OCI-LY3 (cell line): ENCODE measurements around the gene ASCC1.
A peak's percentile ranks its signal among the peaks of the same experiment; 100 is the strongest.

Experiments used
- H2AFZ ChIP-seq: fragments of 200-600, 300-600 bp; shearing (Covaris generic); 2 replicates; pipeline ENCODE4 v1.6.0; 2014; ENCODE audit warnings: antibody characterized with exemption, low read depth, low read length
- H3K27ac ChIP-seq: fragments of 200-600, 300-600 bp; sonication (generic); 2 replicates; pipeline ENCODE4 v1.5.1; 2014; ENCODE audit warnings: mild to moderate bottlenecking, low read length, moderate library complexity, mixed read lengths
- H3K27me3 ChIP-seq: fragments of 200-600, 300-600 bp; sonication (generic); 2 replicates; pipeline ENCODE4 v1.6.1; 2014; ENCODE audit warnings: low read depth, low read length, mixed read lengths
- H3K36me3 ChIP-seq: fragments of 200-600, 300-600 bp; sonication (generic); replicated peaks from 2 replicates; pipeline ENCODE3; 2014; ENCODE audit warnings: low read depth, low read length, mixed read lengths
- H3K4me1 ChIP-seq: fragments of 300-600, 200-600 bp; sonication (generic); 2 replicates; pipeline ENCODE4 v1.6.1; 2014; ENCODE audit warnings: low read length, mixed read lengths
- H3K4me2 ChIP-seq: fragments of 200-600, 300-600 bp; sonication (generic); 2 replicates; pipeline ENCODE4 v1.6.1; 2014; ENCODE audit warnings: low read length, mixed read lengths
- H3K4me3 ChIP-seq: fragments of 300-600, 200-600 bp; sonication (generic); 2 replicates; pipeline ENCODE4 v1.5.1; 2014; ENCODE audit warnings: antibody characterized with exemption, mild to moderate bottlenecking, low read length, moderate library complexity
- H3K79me2 ChIP-seq: fragments of 300-600, 200-600 bp; shearing (Covaris generic); 2 replicates; pipeline ENCODE4 v1.6.1; 2014; ENCODE audit warnings: mild to moderate bottlenecking, low read length, mixed read lengths
- H3K9ac ChIP-seq: fragments of 300-600, 200-600 bp; shearing (Covaris generic); 2 replicates; pipeline ENCODE4 v1.6.0; 2014; ENCODE audit warnings: mild to moderate bottlenecking, low read length, moderate library complexity
- H3K9me3 ChIP-seq: fragments of 200-600, 300-600 bp; shearing (Covaris generic); 2 replicates; pipeline ENCODE4 v1.6.1; 2014; ENCODE audit warnings: low read length, mixed read lengths; ENCODE audit not compliant: insufficient read depth
- H4K20me1 ChIP-seq: fragments of 200-600, 300-600 bp; sonication (generic); 2 replicates; pipeline ENCODE4 v1.6.1; 2016; ENCODE audit warnings: low read length, mixed read lengths; ENCODE audit not compliant: insufficient read depth
- CTCF ChIP-seq: fragments of 200-600, 300-600 bp; sonication (generic); IDR thresholded peaks from 2 replicates; pipeline ENCODE4 v1.5.1; 2014; ENCODE audit warnings: antibody characterized with exemption, low read length, low read depth
- EZH2phosphoT487 ChIP-seq: fragments of 200-600 bp; shearing (Covaris generic); IDR thresholded peaks from 2 replicates; pipeline ENCODE4 v1.6.1; 2018; ENCODE audit warnings: antibody characterized with exemption, mixed run types, low read depth

Gene ASCC1

GRCh38 chr10:72243822-72244437 is 27.9 kb upstream of the ASCC1 start:
- TF ChIP-seq CTCF (peak; percentile 33), EZH2phosphoT487 (no peak)
- Histone ChIP-seq H3K4me3 (no peak overlapping the region), H2AFZ (no peak overlapping the region), H3K9me3 (no peaks in the 10 kb centered on the region), H4K20me1 (no peaks in the 10 kb centered on the region), H3K9ac (no peak overlapping the region), H3K79me2 (no peaks in the 10 kb centered on the region), H3K36me3 (no peaks in the 10 kb centered on the region), H3K4me2 (no peak overlapping the region), H3K27ac (no peak overlapping the region), H3K27me3 (no peaks in the 10 kb centered on the region), H3K4me1 (peaks cover 30% of the 10 kb centered on the region)

GRCh38 chr10:72242675-72243074 is 26.6 kb upstream of the ASCC1 start:
- no peak overlapping the region for H3K4me2 ChIP-seq
- no peaks in the 10 kb centered on the region for H3K79me2 ChIP-seq
- no peaks in the 10 kb centered on the region for H3K36me3 ChIP-seq
- H2AFZ ChIP-seq, result no peak overlapping the region
- no peaks in the 10 kb centered on the region for H3K9me3 ChIP-seq
- no peak overlapping the region for H3K27ac ChIP-seq
- TF ChIP-seq CTCF, result no peak
- no peak for TF ChIP-seq EZH2phosphoT487
- H4K20me1 ChIP-seq, result no peaks in the 10 kb centered on the region
- no peak overlapping the region for H3K4me3 ChIP-seq
- no peaks in the 10 kb centered on the region for H3K27me3 ChIP-seq
- H3K4me1 ChIP-seq, result peaks cover 18% of the 10 kb centered on the region
- no peak overlapping the region for H3K9ac ChIP-seq

- no peak overlapping the region for H3K4me2 ChIP-seq
- no peak for TF ChIP-seq CTCF
- no peak for TF ChIP-seq EZH2phosphoT487
Observed at GRCh38 chr10:72241691-72242252, 25.7 kb upstream of the ASCC1 start.

GRCh38 chr10:72240371-72240770 is 24.3 kb upstream of the ASCC1 start:
- Histone ChIP-seq H2AFZ (no peak overlapping the region), H3K27me3 (no peaks in the 10 kb centered on the region), H3K4me2 (no peak overlapping the region), H4K20me1 (no peaks in the 10 kb centered on the region), H3K27ac (no peak overlapping the region), H3K4me3 (no peak overlapping the region), H3K79me2 (no peaks in the 10 kb centered on the region), H3K36me3 (peaks cover 3% of the 10 kb centered on the region), H3K9me3 (no peaks in the 10 kb centered on the region), H3K9ac (no peak overlapping the region), H3K4me1 (peaks cover 17% of the 10 kb centered on the region)
- TF ChIP-seq CTCF (no peak), EZH2phosphoT487 (no peak)

More at GRCh38 chr10:72241691-72242252, 25.7 kb upstream of the ASCC1 start:
- Histone ChIP-seq H3K9ac (no peak overlapping the region), H4K20me1 (no peaks in the 10 kb centered on the region), H3K27me3 (no peaks in the 10 kb centered on the region), H3K4me3 (no peak overlapping the region), H2AFZ (no peak overlapping the region), H3K36me3 (no peaks in the 10 kb centered on the region), H3K9me3 (no peaks in the 10 kb centered on the region), H3K27ac (no peak overlapping the region), H3K79me2 (no peaks in the 10 kb centered on the region), H3K4me1 (peaks cover 17% of the 10 kb centered on the region)
